HT1080 (cell line): ENCODE measurements around the gene CPLANE2. TPM values are rescaled to one million over a fixed set of nuclear protein-coding genes. Genes with fewer than 3 reads are reported as not detected.
A peak's percentile ranks its signal among the peaks of the same experiment; 100 is the strongest.
"Not testable (repeated sequence)": the region's sequence is repeated elsewhere in the genome, so short reads cannot be mapped to it uniquely, and the experiment has no call there.

Experiments used
- DNase-seq: peaks from one replicate; pipeline ENCODE4 v3.0.0-alpha.2; 2015; ENCODE audit warnings: low read depth
- polyA plus RNA-seq, 2 experiments: library from polyadenylated mRNA; depleted of rRNA; stranded (reverse); fragments of >200 nt; gene quantifications; 2 replicates each; pipeline ENCODE4 v1.2.3, GENCODE V29; 2015
- total RNA-seq: library from RNA; depleted of rRNA; stranded (reverse); fragments of >200 nt; shearing (Covaris generic); gene quantifications from 2 replicates; pipeline ENCODE4 v1.2.3, GENCODE V29; 2014; rRNA removed

Gene CPLANE2, protein sequence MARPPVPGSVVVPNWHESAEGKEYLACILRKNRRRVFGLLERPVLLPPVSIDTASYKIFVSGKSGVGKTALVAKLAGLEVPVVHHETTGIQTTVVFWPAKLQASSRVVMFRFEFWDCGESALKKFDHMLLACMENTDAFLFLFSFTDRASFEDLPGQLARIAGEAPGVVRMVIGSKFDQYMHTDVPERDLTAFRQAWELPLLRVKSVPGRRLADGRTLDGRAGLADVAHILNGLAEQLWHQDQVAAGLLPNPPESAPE
- 7.4 and 9.2 TPM in 2 replicates for total RNA-seq
- 5.2 and 9.3 TPM in 2 replicates for polyA plus RNA-seq (2015; cell fraction: cytosol; rRNA removed)
- 2.7 and 4.6 TPM in 2 replicates for polyA plus RNA-seq (2015; cell fraction: nucleus; rRNA removed)

DNA sequence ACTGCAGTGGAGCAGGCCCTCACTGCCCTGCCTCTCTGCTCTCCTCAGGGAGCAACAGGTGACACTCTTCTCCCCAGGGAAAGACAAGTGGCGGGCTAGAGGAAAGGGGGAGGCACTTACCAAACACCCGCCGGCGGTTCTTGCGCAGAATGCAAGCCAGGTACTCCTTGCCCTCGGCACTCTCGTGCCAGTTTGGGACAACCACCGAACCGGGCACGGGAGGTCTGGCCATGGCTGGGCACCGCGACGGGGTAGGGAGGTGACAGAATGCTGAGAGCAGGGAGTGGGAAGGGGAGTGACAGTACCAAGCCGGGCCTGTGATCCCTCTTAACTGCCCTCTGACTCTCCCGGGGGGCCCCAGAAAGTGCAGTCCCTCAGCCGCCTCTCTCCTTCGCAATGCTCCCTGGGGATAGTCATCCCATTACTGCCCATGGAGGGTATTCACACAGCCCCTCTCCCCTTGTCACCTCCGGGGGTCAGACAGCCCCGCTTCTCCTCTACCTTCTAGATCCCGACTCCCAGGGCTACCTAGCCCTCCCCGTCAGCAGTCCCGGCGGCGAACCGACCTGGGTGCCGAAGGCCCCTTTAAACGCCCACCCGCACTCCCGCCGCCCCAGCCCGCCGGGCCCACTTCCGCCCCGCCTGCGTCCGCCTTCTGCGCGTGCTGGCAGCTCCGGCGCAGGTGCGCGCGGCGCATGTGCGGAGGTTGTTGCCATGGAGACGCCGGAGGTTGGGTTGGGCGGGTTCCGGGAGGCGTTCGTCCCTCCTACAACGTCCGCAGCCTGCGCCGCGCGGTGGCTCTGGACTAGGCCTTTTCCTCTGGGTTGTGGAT, at the start of gene CPLANE2:
TSS of gene CPLANE2 (minus strand) at position 673 of the 832 bp plus-strand sequence. CDS start at position 232, 441 bp downstream.
- peak; percentile 91 for DNase-seq

DNA sequence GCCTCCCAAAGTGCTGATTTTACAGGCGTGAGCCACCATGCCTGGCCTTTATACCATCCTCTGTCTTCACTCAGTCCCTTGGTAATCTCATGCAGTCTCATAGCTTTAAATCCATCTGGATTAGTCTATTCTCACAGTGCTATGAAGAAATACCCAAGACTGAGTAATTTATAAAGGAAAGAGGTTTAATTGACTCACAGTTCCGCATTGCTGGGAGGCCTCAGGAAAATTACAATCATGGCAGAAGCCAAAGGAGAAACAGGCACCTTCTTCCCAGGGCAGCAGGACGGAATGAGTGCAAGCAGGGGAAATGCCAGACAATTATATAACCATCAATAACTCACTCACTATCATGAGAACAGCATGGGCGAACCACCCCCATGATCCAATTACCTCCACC, 49.1 kb upstream of the CPLANE2 start:
- no peak for DNase-seq

DNA sequence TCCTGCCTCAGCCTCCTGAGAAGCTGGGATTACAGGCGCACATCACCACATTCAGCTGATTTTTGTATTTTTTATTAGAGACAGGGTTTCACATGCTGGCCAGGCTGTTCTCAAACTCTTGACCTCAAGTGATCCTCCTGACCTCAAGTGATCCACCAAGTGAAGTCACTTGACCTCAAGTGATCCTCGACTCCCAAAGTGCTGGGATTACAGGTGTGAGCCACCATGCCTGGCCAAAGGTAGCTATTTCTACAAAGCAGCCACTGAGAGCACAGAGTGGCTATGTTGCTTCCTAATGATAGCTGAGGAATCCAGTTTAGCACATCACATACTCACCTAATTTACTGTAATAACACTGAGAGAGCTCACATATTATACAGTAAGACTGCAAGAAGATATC, 44.8 kb upstream of the CPLANE2 start:
- no peak for DNase-seq

DNA sequence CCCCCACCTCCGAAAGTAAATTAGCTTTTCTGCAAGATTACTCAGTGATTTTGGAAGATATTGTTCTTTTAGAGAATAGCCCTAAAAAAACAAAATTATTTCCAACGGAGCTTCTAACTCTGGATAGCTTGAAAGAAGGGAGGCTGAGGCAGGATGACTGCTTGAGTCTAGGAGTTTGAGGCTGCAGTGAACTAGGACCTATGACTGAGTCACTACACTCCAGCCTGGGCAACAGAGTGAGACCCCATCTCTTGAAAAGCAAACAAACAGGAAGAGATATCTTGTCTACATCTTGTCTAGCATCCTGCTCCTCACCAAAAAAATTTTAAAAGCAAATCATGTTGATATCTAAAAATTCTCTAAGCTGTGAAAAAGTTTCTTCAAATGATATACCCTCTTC, 42.2 kb upstream of the CPLANE2 start:
- DNase-seq = no peak

DNA sequence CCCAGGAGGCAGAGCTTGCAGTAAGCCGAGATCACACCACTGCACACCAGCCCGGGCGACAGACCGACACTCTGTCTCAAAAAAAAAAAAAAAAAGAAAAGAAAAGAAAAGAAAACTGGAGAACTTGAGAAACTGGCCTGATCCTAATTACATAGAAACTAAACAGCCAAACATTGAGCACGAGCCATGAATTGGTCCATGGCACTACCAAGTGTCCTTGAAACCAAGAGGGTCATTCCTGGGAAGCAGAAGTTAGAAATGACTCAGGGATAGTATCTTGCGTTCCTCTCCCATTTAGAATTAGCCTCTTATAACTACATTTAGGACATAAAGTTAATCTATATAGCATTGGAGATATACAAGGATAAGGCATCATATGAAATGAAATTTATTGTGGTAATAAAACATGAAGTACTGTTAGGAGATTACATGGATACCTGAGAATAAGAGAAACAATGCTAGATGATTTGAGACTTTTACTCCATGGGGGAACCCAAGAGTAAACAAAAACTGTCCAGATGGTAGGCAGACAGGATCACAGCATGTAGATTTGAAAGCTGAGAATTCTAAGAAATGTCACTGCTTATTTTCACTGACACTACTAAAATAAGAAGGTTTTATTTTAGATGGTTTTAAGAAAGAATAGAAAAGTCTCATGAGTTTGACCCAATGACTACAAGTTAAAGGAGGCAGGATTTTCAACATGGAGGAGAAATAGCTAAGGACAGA, 39.5 kb upstream of the CPLANE2 start:
- no peak for DNase-seq

DNA sequence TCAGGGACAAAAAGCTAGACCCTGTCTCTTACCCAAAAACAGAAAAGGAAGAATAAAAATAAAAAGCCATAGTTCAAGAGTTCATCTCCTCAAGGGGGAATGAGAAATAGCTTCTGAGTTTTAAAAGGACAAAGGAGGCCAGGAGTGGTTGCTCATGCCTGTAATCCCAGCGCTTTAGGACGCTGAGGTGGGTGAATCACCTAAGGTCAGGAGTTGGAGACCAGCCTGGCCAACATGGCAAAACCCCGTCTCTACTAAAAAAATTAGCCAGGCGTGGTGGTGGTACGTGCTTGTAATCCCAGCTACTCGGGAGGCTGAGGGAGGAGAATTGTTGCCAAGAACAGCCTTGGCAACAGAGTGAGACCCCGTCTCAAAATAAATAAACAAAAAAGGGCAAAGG, 38.6 kb upstream of the CPLANE2 start:
- peak; percentile 14 for DNase-seq

DNA sequence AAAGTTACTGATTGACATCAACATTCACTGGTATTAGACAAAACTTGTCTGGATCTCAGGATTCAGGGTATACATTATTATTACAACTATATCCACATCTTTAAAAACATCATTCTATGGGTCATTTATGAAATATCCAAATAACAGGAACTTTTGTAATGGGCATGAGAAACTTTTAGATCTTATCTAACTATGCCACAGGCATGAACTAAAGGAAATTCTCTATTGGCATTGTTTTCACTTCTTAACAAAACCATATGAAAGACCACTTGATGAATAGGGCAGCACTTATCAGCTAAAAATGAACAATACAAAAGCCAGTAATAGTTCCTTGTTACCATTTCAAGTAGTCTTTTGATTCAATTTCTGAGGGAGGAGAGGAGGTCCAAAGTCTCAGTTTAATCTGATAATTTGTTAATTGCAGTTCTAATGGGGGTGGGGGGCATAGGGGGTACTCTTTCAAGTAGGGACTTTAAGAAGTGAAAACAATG, 30.8 kb upstream of the CPLANE2 start:
- DNase-seq = no peak

DNA sequence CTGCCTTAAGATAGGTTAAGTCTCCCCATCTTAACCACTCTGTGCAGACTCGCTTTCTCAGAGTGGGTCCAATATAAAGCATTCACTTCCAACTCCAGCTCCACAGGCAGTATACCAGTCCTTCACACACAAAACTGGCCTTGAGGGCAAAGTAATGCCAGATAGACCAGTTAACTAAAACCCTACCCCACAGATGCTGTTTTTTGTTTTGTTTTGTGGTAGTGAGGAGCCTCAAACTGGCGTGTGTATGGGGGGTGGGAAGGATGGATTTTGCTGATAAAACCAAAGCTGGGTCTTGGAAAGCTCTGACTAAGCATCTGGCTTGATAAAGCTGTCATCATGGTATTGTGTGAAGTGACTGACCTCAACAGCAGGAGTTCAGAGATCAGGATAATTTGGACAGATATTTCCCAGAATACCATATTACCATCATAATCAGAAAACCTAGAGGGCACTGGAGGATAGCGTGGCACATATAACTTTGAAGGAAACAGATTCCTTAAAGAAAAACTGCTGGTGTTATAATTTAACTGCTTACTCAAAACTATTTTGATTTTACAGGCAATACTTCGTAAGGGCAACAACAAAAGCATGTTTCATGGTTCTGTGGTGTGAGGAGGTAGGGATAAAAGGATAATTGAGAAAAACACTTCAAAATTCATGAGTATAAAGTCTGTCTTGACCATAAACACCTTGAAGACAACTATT, 29.6 kb upstream of the CPLANE2 start:
- no peak for DNase-seq

DNA sequence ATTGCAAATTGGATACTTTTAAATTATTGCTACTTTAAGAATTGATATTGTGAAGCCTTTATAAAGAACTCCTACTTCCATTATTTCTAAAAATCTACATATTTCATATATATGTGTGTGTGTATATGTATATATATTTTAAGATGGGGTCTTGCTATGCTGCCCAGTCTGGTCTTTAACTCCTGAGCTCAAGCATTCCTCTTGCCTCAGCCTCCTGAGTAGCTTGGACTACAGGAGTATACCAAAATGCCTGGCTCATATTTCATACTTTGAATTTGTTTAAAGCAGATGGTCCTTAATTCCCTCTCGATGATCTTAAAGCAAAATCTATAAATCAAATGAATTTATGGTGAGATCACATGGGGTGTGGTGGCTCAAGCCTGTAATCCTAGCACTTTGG, 25.1 kb upstream of the CPLANE2 start:
- no peak for DNase-seq

DNA sequence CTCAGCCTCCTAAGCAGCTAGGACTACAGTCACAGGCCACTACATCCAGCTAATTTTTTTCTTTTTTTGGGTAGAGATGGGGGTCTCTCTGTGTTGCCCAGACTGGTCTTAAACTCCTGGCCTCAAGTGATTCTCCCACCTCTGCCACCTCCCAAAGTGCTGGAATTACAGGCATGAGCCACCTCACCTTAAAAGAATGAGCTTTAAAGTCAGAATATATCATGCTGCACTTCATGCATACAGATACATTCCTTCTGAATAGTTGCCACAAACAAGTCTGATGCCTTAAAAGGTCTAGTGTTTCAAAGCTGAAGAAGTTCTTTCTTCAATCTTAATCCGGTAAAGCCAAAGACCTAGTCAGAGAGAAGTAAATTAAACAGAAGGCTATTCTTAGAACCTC, 23.8 kb upstream of the CPLANE2 start:
- no peak for DNase-seq

DNA sequence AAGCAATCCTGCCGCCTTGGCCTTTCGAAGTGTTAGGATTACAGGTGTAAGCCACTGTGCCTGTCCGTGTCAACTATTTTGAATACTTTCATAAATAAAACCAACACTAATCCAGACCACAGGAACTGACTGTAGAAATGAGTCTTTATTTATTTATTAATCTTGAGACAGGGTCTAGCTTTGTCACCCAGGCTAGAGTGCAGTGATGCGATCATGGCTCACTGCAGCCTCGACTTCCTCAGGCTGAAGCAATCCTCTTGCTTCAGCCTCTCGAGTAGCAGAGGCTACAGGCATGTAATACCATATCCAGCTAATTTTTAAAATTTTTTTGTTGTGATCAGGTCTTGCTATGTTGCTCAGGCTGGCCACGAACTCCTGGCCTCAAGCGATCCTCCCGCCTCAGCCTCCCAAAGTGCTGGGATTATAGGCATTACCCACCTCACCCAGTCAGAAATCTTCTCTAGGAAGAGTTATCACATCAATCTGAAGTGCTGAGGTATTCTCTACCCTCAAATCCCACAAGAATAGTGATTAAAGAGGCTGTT, 21.7 kb upstream of the CPLANE2 start:
- peak; percentile 14 for DNase-seq

DNA sequence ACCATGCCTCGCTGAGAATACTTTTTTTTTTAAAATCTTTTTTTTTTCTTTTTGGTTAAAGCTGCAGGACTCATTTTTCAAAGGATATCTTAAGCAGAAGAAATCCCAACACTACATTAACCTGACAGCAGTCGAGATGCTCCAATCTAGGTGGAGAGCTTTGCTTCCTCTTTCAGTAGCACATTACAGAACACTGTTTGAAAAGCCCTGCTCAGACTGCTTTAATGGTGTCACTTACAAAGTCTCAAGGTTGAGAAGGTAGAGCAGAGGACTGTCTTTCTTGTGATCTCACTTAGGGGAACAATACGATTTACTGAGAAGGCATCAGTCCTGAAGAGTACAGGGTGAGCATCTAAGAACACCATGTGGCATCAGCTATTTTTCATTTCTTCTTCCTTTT, 21.0 kb upstream of the CPLANE2 start:
- no peak for DNase-seq

DNA sequence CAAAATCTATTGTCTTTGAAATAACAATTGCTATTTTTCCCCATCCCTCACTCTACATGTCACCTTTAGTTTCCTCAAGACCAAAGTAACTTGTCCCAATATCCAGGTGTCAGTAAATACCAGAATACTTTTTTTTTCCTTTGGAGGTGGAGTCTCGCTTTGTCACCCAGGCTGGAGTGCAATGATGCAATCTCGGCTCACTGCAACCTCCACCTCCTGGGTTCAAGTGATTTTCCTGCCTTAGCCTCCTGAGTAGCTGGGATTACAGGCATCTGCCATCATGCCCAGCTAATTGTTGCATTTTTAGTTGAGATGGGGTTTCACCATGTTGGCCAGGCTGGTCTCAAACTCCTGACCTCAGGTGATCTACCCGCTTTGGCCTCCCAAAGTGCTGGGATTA, 20.6 kb upstream of the CPLANE2 start:
- not testable (repeated sequence) for DNase-seq

DNA sequence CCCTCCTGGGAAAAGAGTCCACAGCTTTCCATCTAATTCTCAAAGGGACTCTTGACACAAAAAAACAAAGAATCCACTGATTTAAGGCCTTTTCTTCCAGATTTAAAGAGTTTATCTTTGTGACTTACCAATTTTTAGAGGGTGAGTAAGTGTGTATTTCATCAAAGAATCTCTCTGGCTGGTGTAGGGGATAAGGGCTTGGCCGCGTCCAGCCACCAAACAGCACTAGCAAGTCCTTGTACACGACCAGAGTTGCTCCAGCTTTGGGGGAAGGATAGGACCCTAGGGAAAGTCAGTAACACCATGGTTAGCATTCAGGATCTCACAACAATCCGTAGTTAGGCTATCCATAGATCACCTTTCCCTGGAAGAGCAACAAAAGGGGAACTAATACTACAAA, 19.5 kb upstream of the CPLANE2 start:
- DNase-seq = no peak

DNA sequence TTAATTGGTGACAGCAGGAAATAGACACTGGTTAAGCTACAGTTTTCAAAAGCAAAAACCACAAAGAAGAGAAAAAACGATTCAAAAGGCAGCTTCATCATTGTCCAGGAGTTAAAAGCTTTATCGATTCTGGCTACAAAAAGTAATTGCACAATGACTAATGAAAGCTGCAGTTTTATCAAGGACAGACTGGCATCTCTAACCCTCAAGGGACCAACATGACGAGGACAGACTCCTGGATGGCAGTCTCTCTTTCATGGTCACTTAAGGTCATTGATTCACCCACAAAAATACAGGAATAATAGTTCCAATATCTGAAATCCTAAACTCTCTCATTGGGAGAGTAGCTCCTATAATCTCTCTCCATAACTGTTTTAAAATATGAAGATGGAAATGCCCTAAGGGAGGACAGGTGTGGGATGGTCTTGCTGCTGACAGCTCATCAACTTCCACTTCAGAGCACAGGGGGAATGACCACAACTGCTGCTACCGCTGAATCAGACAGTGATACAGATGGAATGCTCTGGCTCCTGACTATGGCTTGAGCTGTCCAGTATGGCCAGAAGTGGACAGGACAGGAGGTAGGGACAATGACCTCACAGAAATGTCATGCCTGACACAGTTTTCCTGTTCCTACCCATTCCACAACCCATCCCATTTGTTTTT, 17.4 kb upstream of the CPLANE2 start:
- peak; percentile 13 for DNase-seq

DNA sequence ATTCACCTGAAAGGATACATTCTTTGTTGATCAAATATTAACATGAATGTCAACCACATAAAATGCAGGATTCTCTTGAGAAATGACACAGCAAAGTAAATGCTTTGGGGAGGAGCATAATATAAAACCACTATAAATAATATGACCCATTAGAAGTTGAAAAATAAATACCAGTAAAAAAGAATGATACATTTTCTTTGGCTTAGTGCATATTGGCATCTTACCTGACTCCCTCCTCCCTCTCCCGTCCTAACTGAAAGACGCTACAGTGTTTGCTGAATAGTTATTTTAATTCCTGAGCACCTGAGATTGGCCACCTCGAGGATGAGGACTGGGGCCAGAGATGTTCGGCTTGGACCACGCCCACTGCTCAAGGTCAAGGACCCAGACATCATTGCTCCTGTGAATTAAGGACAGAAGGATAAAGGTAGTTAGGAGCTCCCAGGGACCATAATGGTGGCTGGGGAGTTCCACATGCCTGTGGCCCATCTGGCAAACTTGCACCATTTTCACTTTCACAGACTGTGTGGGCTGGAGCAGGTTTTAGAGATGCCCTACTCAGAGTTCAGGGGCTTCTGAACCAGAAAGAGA, 16.4 kb upstream of the CPLANE2 start:
- no peak for DNase-seq

DNA sequence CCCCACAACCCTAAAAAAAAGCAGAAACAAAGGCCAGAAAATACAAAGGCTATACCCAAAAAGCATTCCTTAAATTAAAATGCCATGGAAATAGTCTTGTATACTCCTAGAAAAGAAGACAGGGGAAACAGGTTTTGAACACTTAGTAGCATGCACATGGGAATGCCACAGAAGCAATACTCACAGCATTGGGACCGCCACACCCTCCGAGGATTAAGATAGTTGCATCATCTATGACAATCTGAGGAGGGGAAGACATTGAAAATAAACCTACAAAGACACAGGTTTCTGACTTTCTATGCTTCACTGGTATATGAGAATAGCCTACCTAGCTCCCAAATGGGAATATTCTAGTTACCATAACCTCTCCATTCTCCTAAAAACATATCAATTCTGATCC, 15.9 kb upstream of the CPLANE2 start:
- no peak for DNase-seq

DNA sequence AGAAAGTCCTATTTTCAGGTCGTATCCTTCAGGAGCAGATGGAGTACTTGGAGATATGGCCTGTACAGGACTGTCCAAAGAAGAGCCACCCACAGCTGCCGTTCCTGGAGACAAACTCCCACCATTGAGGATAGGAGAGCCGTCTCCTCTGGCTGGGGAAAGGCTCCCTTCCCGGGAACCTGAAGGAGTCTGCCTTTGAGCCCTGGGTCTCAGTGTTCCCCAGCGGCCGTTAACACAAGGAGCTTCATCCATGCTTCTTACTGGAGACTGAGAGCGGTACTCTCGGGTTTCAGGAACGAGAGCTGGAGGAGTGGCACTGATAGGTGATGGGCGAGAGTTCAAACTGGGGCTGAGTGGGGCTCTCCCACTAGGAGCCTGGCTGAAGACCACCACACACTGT, 14.4 kb upstream of the CPLANE2 start:
- DNase-seq = no peak

DNA sequence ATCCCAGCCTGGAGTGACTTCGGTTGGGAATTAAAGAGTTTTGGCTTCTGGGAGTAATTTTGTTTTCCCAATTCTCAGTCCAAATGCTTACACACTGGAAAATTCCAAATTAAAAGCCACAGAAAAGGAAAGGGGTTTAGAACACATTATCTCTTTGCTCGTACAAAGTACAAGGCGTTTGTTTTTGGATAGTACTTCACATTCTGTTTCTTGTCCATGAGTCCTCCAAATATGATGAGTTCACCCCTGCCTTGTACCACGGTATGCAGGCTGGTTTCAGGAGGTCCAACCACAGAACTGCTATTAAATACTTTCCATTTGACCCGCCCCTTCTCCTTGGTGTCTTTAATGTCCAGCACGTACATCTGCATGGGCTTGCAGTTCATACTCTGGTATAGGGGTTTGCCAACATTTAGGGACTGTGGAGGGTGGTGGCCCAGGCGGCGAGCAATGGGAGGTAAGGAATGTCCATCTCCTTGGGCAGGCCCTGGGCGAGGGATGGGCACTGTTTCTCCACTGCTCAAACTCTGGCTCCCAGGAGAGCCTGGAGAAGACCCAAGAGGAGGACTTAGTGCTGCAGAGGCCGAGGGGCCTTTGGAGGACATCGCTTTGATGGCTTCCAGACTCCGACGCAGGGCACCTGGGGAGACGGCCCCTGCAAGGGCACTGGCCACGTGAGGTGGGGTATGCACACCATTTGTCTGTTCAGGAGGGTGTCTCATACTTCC, 13.7 kb upstream of the CPLANE2 start:
- DNase-seq = no peak
